ENCODE results near the gene TBC1D1. TPM values are rescaled to one million over a fixed set of nuclear protein-coding genes. Genes with fewer than 3 reads are reported as not detected.

TBC1D1 gene
- total and polyA plus RNA-seq, 2 of the 8 experiments (the other 6 are each of a cell fraction or from before 2014, with no cell fraction given): 96.9 to 162 TPM

- Histone ChIP-seq H3K79me1 (ENCODE audit: low read depth, low read length) (no peaks in the 10 kb centered on the region), H4K5ac (ENCODE audit: insufficient read length, low read depth, low read length) (no peak overlapping the region), H2BK5ac (ENCODE audit: low read depth, low read length) (no peak overlapping the region), H3K36me3 (ENCODE audit: control insufficient read depth in 2 of 4, insufficient read depth in 4 of 4, low read length in 3 of 4) (peaks cover 0 to 4% (median 2%) of the 10 kb centered on the region in 4 experiments; a peak in 4 of 8 replicates), H3K18ac (ENCODE audit: extremely low read depth, low read length) (no peak overlapping the region), H4K20me1 (replicated peaks in 1 of 2; ENCODE audit: control insufficient read depth in 1 of 2, insufficient read depth in 2 of 2, low read length in 2 of 2) (peaks cover 0 to 4% of the 10 kb centered on the region in 2 experiments), H3K23me2 (ENCODE audit: low read depth, low read length) (no peaks in the 10 kb centered on the region), H2BK120ac (replicated peaks; ENCODE audit: low read depth, low read length) (no peak overlapping the region), H2AFZ (ENCODE audit: low read length) (no peak overlapping the region), H3K23ac (ENCODE audit: insufficient read length) (no peak overlapping the region), H3K27ac (ENCODE audit: low read depth, low read length) (no peak overlapping the region), H3K27me3 (replicated peaks in 1 of 4; ENCODE audit: control insufficient read depth in 3 of 4, extremely low read depth in 1 of 4, insufficient read depth in 3 of 4, low read length in 3 of 4) (no peaks in the 10 kb centered on the region), H3K4me1 (replicated peaks in 1 of 4; ENCODE audit: control insufficient read depth in 3 of 4, insufficient read depth in 4 of 4, low read length in 3 of 4) (peaks cover 7 to 21% (median 15%) of the 10 kb centered on the region in 4 experiments; a peak in 6 of 7 replicates), H2BK12ac (ENCODE audit: low read depth, low read length) (no peak overlapping the region), H3K56ac (replicated peaks; ENCODE audit: insufficient read length, low read depth, low read length) (no peak overlapping the region), H2BK15ac (ENCODE audit: low read length) (no peak overlapping the region), H3K4me2 (ENCODE audit: insufficient read depth in 1 of 2, low read depth in 2 of 2, low read length in 2 of 2) (no peak overlapping the region), H4K8ac (ENCODE audit: extremely low read depth, insufficient read depth, low read length) (no peak overlapping the region), H3K4ac (replicated peaks; ENCODE audit: insufficient read length, low read depth, low read length) (no peak overlapping the region), H4K91ac (replicated peaks; ENCODE audit: insufficient read length, low read length) (no peak overlapping the region), H2BK20ac (ENCODE audit: low read length) (no peak overlapping the region), H3K9me3 (ENCODE audit: insufficient read depth in 2 of 2, low read depth in 1 of 2, low read length in 1 of 2) (no peaks in the 10 kb centered on the region), H3K79me2 (ENCODE audit: control insufficient read depth in 1 of 2, insufficient read depth in 2 of 2, low read length in 2 of 2) (no peaks in the 10 kb centered on the region), H3K4me3 (ENCODE audit: extremely low read depth in 1 of 4, insufficient read depth in 2 of 4, low read depth in 3 of 4, low read length in 4 of 4) (no peak overlapping the region), H2AK5ac (ENCODE audit: low read depth, low read length) (no peak overlapping the region), H3K9ac (replicated peaks in 1 of 4; ENCODE audit: extremely low read depth in 1 of 4, low read depth in 3 of 4, low read length in 3 of 4) (no peak overlapping the region), H3K14ac (ENCODE audit: insufficient read length) (no peak overlapping the region)
- DNase-seq (ENCODE audit: low read depth in 1 of 2, low spot score in 2 of 2): no peak
- ChIA-PET CTCF (ENCODE audit: partially characterized antibody) (interaction anchor here (0.6 to 3.9 kb wide), 6 partner anchors 9 to 383 kb away, joined by 3 to 25 read pairs (median 4); no protein-coding TSS in a partner anchor), POLR2A (ENCODE audit: partially characterized antibody) (interaction anchor here (0.7 kb wide), 1 partner anchor 1019 kb away, joined by 3 read pairs; no protein-coding TSS in a partner anchor)
- 88% methylated on average over 4 of the region's 4 CpGs; no CpG with 5 or more reads in 1 of the 2 experiments for WGBS, 2 experiments (ENCODE audit: extremely low coverage in 1 of 2, insufficient coverage in 1 of 2, insufficient read length in 1 of 2, insufficient replicate concordance in 2 of 2, low coverage in 1 of 2, low lambda C conversion rate in 2 of 2, missing lambda C conversion rate in 1 of 2)
- no peak for FAIRE-seq
- TF ChIP-seq RXRA (IDR thresholded peaks at IDR 0.05; ENCODE audit: insufficient read depth, low read depth, low read length): no peak
- no peak for TF ChIP-seq GABPA (IDR thresholded peaks at IDR 0.05; ENCODE audit: borderline replicate concordance, insufficient read depth, low read length)
- no peak for TF ChIP-seq TBP (IDR thresholded peaks at IDR 0.05; ENCODE audit: low read depth, low read length)
- TF ChIP-seq USF2 (IDR thresholded peaks at IDR 0.05; ENCODE audit: low read length): no peak
- no peak for TF ChIP-seq CHD1 (IDR thresholded peaks at IDR 0.05; ENCODE audit: low read depth, low read length)
- no peak for TF ChIP-seq TCF12 (IDR thresholded peaks at IDR 0.05; ENCODE audit: low read depth, low read length)
- TF ChIP-seq EGR1 (IDR thresholded peaks at IDR 0.05; ENCODE audit: borderline replicate concordance, low read depth, low read length): no peak
- no peak for TF ChIP-seq MAFK (IDR thresholded peaks at IDR 0.05; ENCODE audit: low read depth, low read length)
- TF ChIP-seq EP300 (IDR thresholded peaks at IDR 0.05; ENCODE audit: borderline replicate concordance in 1 of 2, low read depth in 2 of 2, low read length in 2 of 2): no peak
- TF ChIP-seq CBX8 (IDR thresholded peaks at IDR 0.05; ENCODE audit: borderline replicate concordance, low read depth, low read length): no peak
- TF ChIP-seq PHF8 (conservative IDR thresholded peaks at IDR 0.05; ENCODE audit: low read depth, low read length): no peak
- no peak for TF ChIP-seq RNF2 (IDR thresholded peaks at IDR 0.05; ENCODE audit: borderline replicate concordance, low read depth, low read length, missing control alignments, poor library complexity, severe bottlenecking)
Observed at GRCh38 chr4:38089961-38090360, 199.1 kb downstream of the TBC1D1 start.
